GM18505 (cell line): ENCODE results near the gene WDR64.
"Not testable (repeated sequence)": the region's sequence is repeated elsewhere in the genome, so short reads cannot be mapped to it uniquely, and the experiment has no call there.

Source experiments
- ATAC-seq: cut with Tn5 transposase; IDR thresholded peaks from one replicate; pipeline ENCODE4 v1.9.1; 2021; ENCODE audit not compliant: unreplicated experiment
- POLR2A ChIP-seq: IDR thresholded peaks from 4 replicates; pipeline ENCODE4 v1.6.1; 2011; ENCODE audit warnings: borderline replicate concordance; ENCODE audit not compliant: insufficient read depth, insufficient read length; ENCODE audit errors: extremely low read depth

The WDR64 gene

DNA sequence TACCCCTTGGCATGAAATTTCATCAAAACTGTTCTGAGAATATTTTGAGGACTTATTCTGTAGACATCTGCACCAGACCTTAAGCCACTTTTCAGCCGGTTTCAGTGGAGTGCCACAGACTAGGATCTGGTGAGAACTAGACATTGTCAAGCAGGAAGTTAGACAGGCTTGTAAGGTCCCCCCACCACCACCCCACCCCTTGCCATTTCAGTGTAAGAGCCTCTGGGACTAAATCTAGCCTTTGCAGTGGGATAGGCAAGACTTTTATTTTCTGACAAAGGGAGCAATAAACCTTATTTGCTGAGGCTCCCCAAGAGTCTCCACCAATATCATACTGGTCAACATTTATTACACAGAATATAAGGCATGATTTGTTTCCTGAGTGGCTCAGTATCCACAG is 118.0 kb downstream of the WDR64 start:
- peak; percentile 61 for ATAC-seq
- TF ChIP-seq POLR2A: no peak

DNA sequence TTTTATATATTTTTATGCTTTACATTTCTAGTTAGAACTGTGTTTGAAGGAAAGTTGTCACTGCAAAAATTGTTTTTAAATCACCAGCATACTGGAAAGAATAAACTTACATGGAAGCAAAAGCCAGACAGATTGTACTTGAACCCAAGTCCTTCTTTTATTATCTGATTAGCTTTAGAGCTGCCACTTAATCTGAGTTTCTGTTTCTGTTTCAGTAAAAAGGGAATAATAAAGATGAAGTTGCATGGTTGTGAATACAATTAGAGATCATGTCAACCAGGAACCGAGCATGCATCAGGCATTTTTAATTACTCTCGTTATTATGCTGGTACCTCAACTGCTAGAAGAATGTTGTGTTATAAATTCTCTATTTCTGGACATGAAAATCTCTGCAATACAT is 119.0 kb downstream of the WDR64 start:
- no peak for ATAC-seq

DNA sequence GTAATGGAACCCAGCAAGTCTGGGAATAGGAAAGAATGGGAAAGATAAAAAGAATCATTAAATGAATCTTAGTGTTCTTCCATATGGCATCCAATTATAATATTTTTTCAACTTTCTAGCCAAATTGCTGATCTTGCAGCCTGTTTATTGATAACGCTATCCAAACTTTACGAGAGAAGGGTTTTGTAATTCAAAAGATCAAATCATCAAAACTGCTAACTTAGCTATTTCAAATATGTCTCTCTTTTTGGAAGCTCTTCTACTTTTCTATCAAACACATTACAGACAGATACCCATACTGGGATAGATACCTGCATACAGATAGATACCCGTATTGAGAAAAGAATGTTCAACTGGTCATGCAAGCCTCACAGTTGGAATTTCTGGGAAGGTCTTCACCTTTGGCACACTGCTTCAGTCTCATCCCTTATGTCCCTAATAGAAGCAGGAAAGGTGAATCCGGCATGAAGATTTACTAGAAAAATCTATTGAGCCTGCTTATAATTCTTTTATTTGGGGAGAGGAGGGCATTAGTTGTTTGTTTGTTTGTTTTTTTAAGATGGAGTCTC is 120.9 kb downstream of the WDR64 start:
- ATAC-seq: no peak
- no peak for TF ChIP-seq POLR2A

More for the DNA sequence above, 119.0 kb downstream of the WDR64 start:
- TF ChIP-seq POLR2A: no peak

- ATAC-seq: no peak
- TF ChIP-seq POLR2A: no peak
These were observed 121.9 kb downstream of the WDR64 start for GRCh38 chr1:241773991-241774390.

- TF ChIP-seq POLR2A: no peak
- no peak for ATAC-seq
These were observed 122.9 kb downstream of the WDR64 start for GRCh38 chr1:241775021-241775420.

GRCh38 chr1:241776911-241777310 is 124.8 kb downstream of the WDR64 start:
- no peak for ATAC-seq
- TF ChIP-seq POLR2A: no peak

GRCh38 chr1:241778117-241778516 is 126.0 kb downstream of the WDR64 start:
- no peak for ATAC-seq

GRCh38 chr1:241779897-241780296 is 127.8 kb downstream of the WDR64 start:
- no peak for ATAC-seq
- no peak for TF ChIP-seq POLR2A

More at GRCh38 chr1:241778117-241778516, 126.0 kb downstream of the WDR64 start:
- TF ChIP-seq POLR2A: no peak

DNA sequence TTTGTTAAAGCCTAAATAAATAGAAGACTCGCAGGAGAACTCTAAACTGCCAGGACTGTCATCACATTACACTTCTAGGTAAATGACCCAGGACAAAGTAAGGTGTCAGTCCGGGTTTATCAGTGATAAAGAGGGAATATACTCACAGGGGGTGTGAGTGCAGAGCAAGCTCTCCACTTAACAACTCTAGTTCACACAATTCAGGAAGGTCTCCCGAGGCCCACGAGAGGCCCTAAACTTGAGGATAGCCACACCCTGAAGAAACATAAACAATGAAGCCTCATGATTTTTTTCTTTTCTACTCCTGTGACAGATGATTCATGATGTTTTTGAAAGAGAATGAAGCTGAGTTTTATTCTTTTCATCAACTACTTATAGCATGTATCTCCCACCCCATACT is 130.3 kb downstream of the WDR64 start:
- no peak for TF ChIP-seq POLR2A
- ATAC-seq: no peak

DNA sequence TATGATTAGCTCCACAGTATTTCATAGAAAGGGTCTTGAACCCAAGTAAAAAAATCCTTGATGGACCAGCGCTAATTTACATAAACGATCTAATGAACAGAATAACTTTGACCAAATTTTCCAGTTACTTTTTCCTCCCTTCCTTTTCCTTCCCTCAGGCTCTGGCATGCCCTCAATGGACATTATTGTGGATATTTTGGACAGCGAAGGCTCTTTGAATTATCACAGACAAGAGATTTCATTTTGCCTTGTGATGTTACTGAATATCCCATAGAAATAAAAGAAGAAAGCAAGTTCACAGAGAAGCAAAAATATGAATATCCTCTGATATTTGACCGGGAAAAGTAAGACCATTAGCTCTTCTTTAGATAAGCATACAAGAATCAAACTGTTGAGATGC is 135.6 kb downstream of the WDR64 start:
- TF ChIP-seq POLR2A: no peak
- no peak for ATAC-seq

GRCh38 chr1:241789061-241789460 is 137.0 kb downstream of the WDR64 start:
- TF ChIP-seq POLR2A: no peak
- ATAC-seq: no peak

- no peak for TF ChIP-seq POLR2A
- no peak for ATAC-seq
These were observed 147.3 kb downstream of the WDR64 start for GRCh38 chr1:241799416-241799815.

GRCh38 chr1:241800640-241801039 is 148.6 kb downstream of the WDR64 start:
- no peak for ATAC-seq
- no peak for TF ChIP-seq POLR2A

DNA sequence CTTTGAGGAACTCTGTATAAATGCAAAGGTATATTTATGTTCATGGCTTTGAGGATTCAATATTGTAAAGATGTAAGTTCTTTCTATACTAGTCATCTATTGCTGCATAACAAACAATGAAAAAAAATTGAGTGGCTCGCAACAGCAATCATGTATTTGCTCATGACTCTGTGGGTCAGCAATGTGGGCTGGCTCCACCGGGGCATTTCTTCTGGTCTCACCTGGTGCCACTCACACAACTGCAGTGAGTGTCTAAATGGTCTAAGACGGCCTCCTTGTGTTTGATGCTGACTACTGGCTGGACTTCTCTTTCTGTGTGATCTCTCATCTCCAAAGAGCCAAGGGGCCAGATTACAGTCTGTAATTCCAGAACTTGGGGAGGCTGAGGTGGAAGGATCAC is 150.8 kb downstream of the WDR64 start:
- ATAC-seq: no peak
- no peak for TF ChIP-seq POLR2A

- not testable (repeated sequence) for ATAC-seq
These were observed 152.6 kb downstream of the WDR64 start for GRCh38 chr1:241804706-241805105.
